NCI-H2196 treated with DMSO at 0.1 percent for 48 hours (cell line): ENCODE data around the gene NTRK1.
A peak's percentile ranks its signal among the peaks of the same experiment; 100 is the strongest.

Experiments used
- DNase-seq: peaks from one replicate; lab custom pipeline; 2025; ENCODE audit not compliant: unreplicated experiment; lab: John Stamatoyannopoulos, UW

The NTRK1 gene

GRCh38 chr1:156877433-156878170 is 16.9 kb downstream of the NTRK1 start:
- DNase-seq, result no peak

- DNase-seq, result no peak
Observed at GRCh38 chr1:156879876-156880275, 19.2 kb downstream of the NTRK1 start.

- DNase-seq, result no peak
Observed at GRCh38 chr1:156880473-156880872, 19.8 kb downstream of the NTRK1 start.

- DNase-seq, result no peak
Observed at GRCh38 chr1:156881101-156881500, 20.4 kb downstream of the NTRK1 start.

- DNase-seq, result no peak
Observed at GRCh38 chr1:156881663-156882062, 21.0 kb downstream of the NTRK1 start.

- DNase-seq, result no peak
Observed at GRCh38 chr1:156882543-156882942, 21.9 kb downstream of the NTRK1 start.

- DNase-seq, result no peak
Observed at GRCh38 chr1:156883919-156884318, 23.3 kb downstream of the NTRK1 start.

GRCh38 chr1:156884560-156885184 is 24.0 kb downstream of the NTRK1 start:
- DNase-seq, result no peak

- DNase-seq, result no peak
Observed at GRCh38 chr1:156885314-156885713, 24.6 kb downstream of the NTRK1 start.

GRCh38 chr1:156885880-156886355 is 25.3 kb downstream of the NTRK1 start:
- DNase-seq, result no peak

- DNase-seq, result no peak
Observed at GRCh38 chr1:156886583-156887281, 26.1 kb downstream of the NTRK1 start.

- DNase-seq, result no peak
Observed at GRCh38 chr1:156887317-156887716, 26.7 kb downstream of the NTRK1 start.

- no peak for DNase-seq
Observed at GRCh38 chr1:156887734-156888133, 27.1 kb downstream of the NTRK1 start.

- peak; percentile 73 for DNase-seq
Observed at GRCh38 chr1:156889802-156890580, 29.3 kb downstream of the NTRK1 start.

GRCh38 chr1:156892190-156893047 is 31.8 kb downstream of the NTRK1 start:
- DNase-seq, result peak; percentile 60

- no peak for DNase-seq
Observed at GRCh38 chr1:156893048-156893953, 32.6 kb downstream of the NTRK1 start, which contains the start of gene PEAR1. Gene PEAR1 (plus strand): TSS chr1:156893718. CDS start chr1:156903927, 10,209 bp downstream.

GRCh38 chr1:156894001-156894400 is 33.3 kb downstream of the NTRK1 start:
- DNase-seq, result no peak

GRCh38 chr1:156894711-156895454 is 34.2 kb downstream of the NTRK1 start:
- no peak for DNase-seq
